Neural cell (in vitro differentiated cells): ENCODE results near the gene GOLGA8A. TPM values are rescaled to one million over a fixed set of nuclear protein-coding genes. Genes with fewer than 3 reads are reported as not detected.

ENCODE experiments used
- H2AFZ ChIP-seq: fragments of 200-600, 300-800 bp; sonication (generic), shearing (Covaris generic); 2 replicates; pipeline ENCODE4 v1.6.0; 2014; ENCODE audit warnings: low read depth, mild to moderate bottlenecking, antibody characterized with exemption, low read length, moderate library complexity
- H3F3A ChIP-seq: fragments of 200-600 bp; shearing (Covaris generic); 2 replicates; pipeline ENCODE4 v1.6.1; 2016; ENCODE audit warnings: mild to moderate bottlenecking, moderate library complexity, mixed read lengths, antibody characterized with exemption, low read length; ENCODE audit not compliant: insufficient read depth, poor library complexity, severe bottlenecking
- H3K27ac ChIP-seq: fragments of 200-600, 300-800 bp; sonication (generic), shearing (Covaris generic); 2 replicates; pipeline ENCODE4 v1.5.1; 2014; ENCODE audit warnings: mild to moderate bottlenecking, low read length, moderate library complexity
- H3K27me3 ChIP-seq: fragments of 300-800, 200-600 bp; sonication (generic), shearing (Covaris generic); 2 replicates; pipeline ENCODE4 v1.6.0; 2014; ENCODE audit warnings: mild to moderate bottlenecking, low read depth, low read length, moderate library complexity; ENCODE audit not compliant: insufficient read depth
- H3K36me3 ChIP-seq: fragments of 300-800, 200-600 bp; sonication (generic), shearing (Covaris generic); 2 replicates; pipeline ENCODE4 v1.5.1; 2014; ENCODE audit warnings: mild to moderate bottlenecking, antibody characterized with exemption, low read length, moderate library complexity; ENCODE audit not compliant: insufficient read depth
- H3K4me2 ChIP-seq: fragments of 300-800, 200-600 bp; sonication (generic), shearing (Covaris generic); 2 replicates; pipeline ENCODE4 v1.6.0; 2014; ENCODE audit warnings: mild to moderate bottlenecking, low read length
- H3K4me3 ChIP-seq: fragments of 300-800, 200-600 bp; sonication (generic), shearing (Covaris generic); 2 replicates; pipeline ENCODE4 v1.5.1; 2014; ENCODE audit warnings: mild to moderate bottlenecking, low read length, moderate library complexity
- H3K79me2 ChIP-seq: fragments of 200-600 bp; shearing (Covaris generic); replicated peaks from 2 replicates; pipeline ENCODE4 v1.6.0; 2014; ENCODE audit warnings: mild to moderate bottlenecking, low read length, moderate library complexity; ENCODE audit not compliant: insufficient read depth
- H3K9ac ChIP-seq: fragments of 300-800, 200-600 bp; sonication (generic), shearing (Covaris generic); 2 replicates; pipeline ENCODE4 v1.6.1; 2016; ENCODE audit warnings: mild to moderate bottlenecking, low read length, mixed read lengths
- H3K9me2 ChIP-seq: fragments of 200-600 bp; shearing (Covaris generic); 2 replicates; pipeline ENCODE4 v1.6.1; 2016; ENCODE audit warnings: mild to moderate bottlenecking, low read length, mixed read lengths; ENCODE audit not compliant: insufficient read depth
- H3K9me3 ChIP-seq: fragments of 200-600, 300-800 bp; sonication (generic), shearing (Covaris generic); 2 replicates; pipeline ENCODE4 v1.6.1; 2016; ENCODE audit warnings: mild to moderate bottlenecking, mixed run types, low read length, moderate library complexity, mixed read lengths
- H4K20me1 ChIP-seq: fragments of 200-600 bp; shearing (Covaris generic); 2 replicates; pipeline ENCODE4 v1.6.1; 2016; ENCODE audit warnings: mild to moderate bottlenecking, mixed run types; ENCODE audit not compliant: insufficient read depth
- EP300 ChIP-seq: fragments of 450-650 bp; conservative IDR thresholded peaks from 2 replicates; pipeline ENCODE4 v1.6.1; 2014; ENCODE audit warnings: antibody characterized with exemption, mild to moderate bottlenecking, moderate library complexity; ENCODE audit not compliant: poor library complexity, severe bottlenecking
- EZH2 ChIP-seq: fragments of 200-600, 300-800 bp; shearing (Covaris generic), sonication (generic); IDR thresholded peaks from 2 replicates; pipeline ENCODE4 v1.6.1; 2014; ENCODE audit warnings: antibody characterized with exemption, low read length, borderline replicate concordance, mild to moderate bottlenecking; ENCODE audit not compliant: insufficient read depth, poor library complexity, severe bottlenecking
- MXI1 ChIP-seq: fragments of 450-650 bp; conservative IDR thresholded peaks from 2 replicates; pipeline ENCODE4 v1.6.1; 2014; ENCODE audit warnings: antibody characterized with exemption, mild to moderate bottlenecking; ENCODE audit not compliant: poor library complexity, severe bottlenecking
- POLR2AphosphoS5 ChIP-seq: IDR thresholded peaks from 2 replicates; pipeline ENCODE4 v1.6.1; 2012
- RAD21 ChIP-seq: fragments of 450-650 bp; conservative IDR thresholded peaks from 2 replicates; pipeline ENCODE4 v1.6.1; 2014; ENCODE audit warnings: antibody characterized with exemption, mild to moderate bottlenecking, moderate library complexity
- REST ChIP-seq: IDR thresholded peaks from 2 replicates; pipeline ENCODE4 v1.6.1; 2012; ENCODE audit warnings: borderline replicate concordance
- SMC3 ChIP-seq: fragments of 450-650 bp; conservative IDR thresholded peaks from 2 replicates; pipeline ENCODE4 v1.6.1; 2014; ENCODE audit warnings: antibody characterized with exemption, mild to moderate bottlenecking, moderate library complexity; ENCODE audit not compliant: poor library complexity
- TAF1 ChIP-seq: IDR thresholded peaks from 2 replicates; pipeline ENCODE4 v1.6.1; 2012; ENCODE audit warnings: low read depth
- polyA plus RNA-seq: library from polyadenylated mRNA; depleted of rRNA; stranded (reverse); fragments of >200 nt; gene quantifications from 2 replicates; pipeline ENCODE4 v1.2.3, GENCODE V29; 2014
- TF ChIP-seq, protein P1 (sequence below): fragments of 450-650 bp; IDR thresholded peaks from 2 replicates; pipeline ENCODE4 v1.5.1; 2014; ENCODE audit warnings: antibody characterized with exemption, mild to moderate bottlenecking, moderate library complexity; ENCODE audit not compliant: poor library complexity, severe bottlenecking

GOLGA8A gene
- polyA plus RNA-seq, 1 donor from 2014 or later, result 214 TPM

DNA sequence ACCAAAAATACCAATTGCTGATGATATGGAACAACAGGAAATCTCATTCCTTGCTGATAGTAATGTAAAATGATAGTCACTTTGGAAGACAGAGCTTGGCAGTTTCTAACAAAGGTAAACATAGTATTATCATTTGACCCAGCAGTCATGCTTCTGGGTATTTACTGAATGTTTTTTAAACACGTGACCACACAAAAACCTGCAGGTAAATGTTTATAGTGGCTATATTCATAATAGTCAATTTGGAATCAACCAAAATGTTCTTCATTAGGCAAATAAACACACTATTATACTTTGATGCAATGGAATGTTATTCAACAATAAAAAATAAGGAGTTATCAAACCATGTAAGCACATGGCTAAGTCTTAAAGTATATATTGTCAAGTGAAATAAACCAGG lies 24.1 kb upstream of the GOLGA8A start:
- TF ChIP-seq MXI1, result no peak
- TF ChIP-seq RAD21, result no peak
- no peak for TF ChIP-seq REST
- TF ChIP-seq, protein P1, sequence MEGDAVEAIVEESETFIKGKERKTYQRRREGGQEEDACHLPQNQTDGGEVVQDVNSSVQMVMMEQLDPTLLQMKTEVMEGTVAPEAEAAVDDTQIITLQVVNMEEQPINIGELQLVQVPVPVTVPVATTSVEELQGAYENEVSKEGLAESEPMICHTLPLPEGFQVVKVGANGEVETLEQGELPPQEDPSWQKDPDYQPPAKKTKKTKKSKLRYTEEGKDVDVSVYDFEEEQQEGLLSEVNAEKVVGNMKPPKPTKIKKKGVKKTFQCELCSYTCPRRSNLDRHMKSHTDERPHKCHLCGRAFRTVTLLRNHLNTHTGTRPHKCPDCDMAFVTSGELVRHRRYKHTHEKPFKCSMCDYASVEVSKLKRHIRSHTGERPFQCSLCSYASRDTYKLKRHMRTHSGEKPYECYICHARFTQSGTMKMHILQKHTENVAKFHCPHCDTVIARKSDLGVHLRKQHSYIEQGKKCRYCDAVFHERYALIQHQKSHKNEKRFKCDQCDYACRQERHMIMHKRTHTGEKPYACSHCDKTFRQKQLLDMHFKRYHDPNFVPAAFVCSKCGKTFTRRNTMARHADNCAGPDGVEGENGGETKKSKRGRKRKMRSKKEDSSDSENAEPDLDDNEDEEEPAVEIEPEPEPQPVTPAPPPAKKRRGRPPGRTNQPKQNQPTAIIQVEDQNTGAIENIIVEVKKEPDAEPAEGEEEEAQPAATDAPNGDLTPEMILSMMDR, result no peak
- TF ChIP-seq TAF1, result no peak
- TF ChIP-seq EP300, result no peak
- TF ChIP-seq EZH2, result no peak
- no peak for TF ChIP-seq SMC3
- no peak for TF ChIP-seq POLR2AphosphoS5
- H3K9me3 ChIP-seq, result no peaks in the 10 kb centered on the region
- no peak overlapping the region for H2AFZ ChIP-seq
- H3K9ac ChIP-seq, result no peak overlapping the region
- H4K20me1 ChIP-seq, result no peaks in the 10 kb centered on the region
- H3K36me3 ChIP-seq, result no peaks in the 10 kb centered on the region
- H3K79me2 ChIP-seq, result no peaks in the 10 kb centered on the region
- no peaks in the 10 kb centered on the region for H3K9me2 ChIP-seq
- H3K27me3 ChIP-seq, result no peaks in the 10 kb centered on the region
- H3K4me3 ChIP-seq, result no peak overlapping the region
- H3F3A ChIP-seq, result no peaks in the 10 kb centered on the region
- H3K27ac ChIP-seq, result no peak overlapping the region
- no peak overlapping the region for H3K4me2 ChIP-seq

- Histone ChIP-seq H3F3A (no peaks in the 10 kb centered on the region), H3K9me3 (no peaks in the 10 kb centered on the region), H4K20me1 (no peaks in the 10 kb centered on the region), H3K36me3 (no peaks in the 10 kb centered on the region), H3K9ac (no peak overlapping the region), H2AFZ (no peak overlapping the region), H3K9me2 (no peaks in the 10 kb centered on the region), H3K27ac (no peak overlapping the region), H3K27me3 (no peaks in the 10 kb centered on the region), H3K79me2 (no peaks in the 10 kb centered on the region), H3K4me3 (no peak overlapping the region), H3K4me2 (no peak overlapping the region)
- TF ChIP-seq EP300, result no peak
- TF ChIP-seq REST, result no peak
- TF ChIP-seq EZH2, result no peak
- TF ChIP-seq, protein P1, result no peak
- TF ChIP-seq SMC3, result no peak
- no peak for TF ChIP-seq TAF1
- no peak for TF ChIP-seq POLR2AphosphoS5
- TF ChIP-seq RAD21, result no peak
- TF ChIP-seq MXI1, result no peak
Measured at GRCh38 chr15:34460451-34460850, 22.8 kb upstream of the GOLGA8A start.
